HEK293T (cell line): ENCODE measurements around the gene PLBD1.
A peak's percentile ranks its signal among the peaks of the same experiment; 100 is the strongest.

Source experiments
- CTCF ChIA-PET: fragments of 350-600 bp; formaldehyde crosslinking; extraction: SDS; loops from one replicate; lab custom pipeline; 2021; ENCODE audit warnings: antibody characterized with exemption, inconsistent platforms; lab: Yijun Ruan, JAX
- POLR2A ChIA-PET: fragments of 350-600 bp; formaldehyde crosslinking; extraction: SDS; loops from one replicate; lab custom pipeline; 2020; ENCODE audit warnings: antibody characterized with exemption, inconsistent platforms; lab: Yijun Ruan, JAX
- DNase-seq: peaks from one replicate; pipeline ENCODE4 v3.0.0; 2012; ENCODE audit warnings: mixed read lengths; ENCODE audit errors: extremely low spot score
- ARNT ChIP-seq: fragments of 450-650 bp; IDR thresholded peaks from 2 replicates; pipeline ENCODE4 v1.6.1; 2017; ENCODE audit warnings: mild to moderate bottlenecking
- BHLHE40 ChIP-seq: fragments of 450-650 bp; IDR thresholded peaks from 2 replicates; pipeline ENCODE4 v1.6.1; 2016; ENCODE audit warnings: mild to moderate bottlenecking, moderate library complexity, borderline replicate concordance
- CTBP1 ChIP-seq: fragments of 450-650 bp; IDR thresholded peaks from 2 replicates; pipeline ENCODE4 v1.6.1; 2016; ENCODE audit warnings: borderline replicate concordance
- ELF4 ChIP-seq: fragments of 450-650 bp; IDR thresholded peaks from 2 replicates; pipeline ENCODE4 v1.6.1; 2017; ENCODE audit warnings: antibody characterized with exemption
- FOXA1 ChIP-seq: fragments of 450-650 bp; IDR thresholded peaks from 2 replicates; pipeline ENCODE4 v1.6.1; 2016; ENCODE audit warnings: mild to moderate bottlenecking
- FOXK2 ChIP-seq: fragments of 450-650 bp; IDR thresholded peaks from 2 replicates; pipeline ENCODE4 v1.6.1; 2016; ENCODE audit warnings: mild to moderate bottlenecking
- FOXM1 ChIP-seq: fragments of 450-650 bp; IDR thresholded peaks from 2 replicates; pipeline ENCODE4 v1.6.1; 2017; ENCODE audit warnings: mild to moderate bottlenecking, borderline replicate concordance
- HDGF ChIP-seq: fragments of 450-650 bp; IDR thresholded peaks from 2 replicates; pipeline ENCODE4 v1.6.1; 2017; ENCODE audit warnings: antibody characterized with exemption, borderline replicate concordance
- L3MBTL2 ChIP-seq: fragments of 450-650 bp; conservative IDR thresholded peaks from 2 replicates; pipeline ENCODE4 v1.6.1; 2016; ENCODE audit warnings: mild to moderate bottlenecking
- LEF1 ChIP-seq: fragments of 450-650 bp; IDR thresholded peaks from 2 replicates; pipeline ENCODE4 v1.6.1; 2017; ENCODE audit warnings: mild to moderate bottlenecking, borderline replicate concordance
- NFRKB ChIP-seq: fragments of 450-650 bp; IDR thresholded peaks from 2 replicates; pipeline ENCODE4 v1.6.1; 2016; ENCODE audit warnings: mild to moderate bottlenecking, moderate library complexity
- PKNOX1 ChIP-seq: fragments of 450-650 bp; IDR thresholded peaks from 2 replicates; pipeline ENCODE4 v1.6.1; 2016
- SP1 ChIP-seq: fragments of 450-650 bp; IDR thresholded peaks from 2 replicates; pipeline ENCODE4 v1.6.1; 2017
- SUZ12 ChIP-seq: fragments of 450-650 bp; IDR thresholded peaks from 2 replicates; pipeline ENCODE4 v1.6.1; 2016; ENCODE audit warnings: mild to moderate bottlenecking
- TARDBP ChIP-seq: fragments of 450-650 bp; IDR thresholded peaks from 2 replicates; pipeline ENCODE4 v1.6.1; 2016
- ZNF384 ChIP-seq: fragments of 450-650 bp; IDR thresholded peaks from 2 replicates; pipeline ENCODE4 v1.6.1; 2016

PLBD1 gene

GRCh38 chr12:14514946-14515345 is 52.7 kb downstream of the PLBD1 start:
- POLR2A ChIA-PET, result no interaction called here
- DNase-seq, result no peak
- no peak for TF ChIP-seq L3MBTL2
- TF ChIP-seq TARDBP, result no peak
- no peak for TF ChIP-seq BHLHE40
- TF ChIP-seq ELF4, result no peak
- TF ChIP-seq FOXM1, result no peak
- TF ChIP-seq SUZ12, result no peak
- TF ChIP-seq SP1, result no peak
- TF ChIP-seq ZNF384, result no peak
- TF ChIP-seq PKNOX1, result no peak
- TF ChIP-seq FOXK2, result no peak
- TF ChIP-seq HDGF, result no peak
- TF ChIP-seq ARNT, result no peak
- TF ChIP-seq FOXA1, result no peak
- no peak for TF ChIP-seq CTBP1
- TF ChIP-seq LEF1, result no peak
- CTCF ChIA-PET, result interaction anchor here (0.7 kb wide), 1 partner anchor 12 kb away, joined by 3 read pairs; no protein-coding TSS in a partner anchor

GRCh38 chr12:14514154-14514842 is 53.4 kb downstream of the PLBD1 start:
- TF ChIP-seq ZNF384 (no peak), SUZ12 (no peak), SP1 (no peak), FOXK2 (no peak), FOXA1 (no peak), ELF4 (no peak), ARNT (no peak), NFRKB (no peak), HDGF (no peak), TARDBP (no peak), L3MBTL2 (no peak), BHLHE40 (no peak), PKNOX1 (no peak), CTBP1 (no peak), FOXM1 (no peak), LEF1 (no peak)
- POLR2A ChIA-PET, result no interaction called here
- DNase-seq, result peak; percentile 14
- CTCF ChIA-PET, result interaction anchor here (0.7 to 1.1 kb wide), 2 partner anchors 13 to 27 kb away, joined by 3 to 4 read pairs; no protein-coding TSS in a partner anchor

GRCh38 chr12:14510574-14510973 is 57.1 kb downstream of the PLBD1 start:
- CTCF ChIA-PET, result interaction anchor here (1.1 kb wide), 1 partner anchor 31 kb away, joined by 4 read pairs; no protein-coding TSS in a partner anchor
- no peak for DNase-seq
- POLR2A ChIA-PET, result no interaction called here
- TF ChIP-seq L3MBTL2, result no peak
- TF ChIP-seq ZNF384, result no peak
- TF ChIP-seq FOXA1, result no peak
- TF ChIP-seq FOXK2, result no peak

- CTCF ChIA-PET, result no interaction called here
- DNase-seq, result no peak
- TF ChIP-seq CTBP1 (no peak), FOXA1 (no peak), ZNF384 (no peak), HDGF (no peak), NFRKB (no peak), L3MBTL2 (no peak), FOXM1 (no peak), SP1 (no peak), SUZ12 (no peak), FOXK2 (no peak), BHLHE40 (no peak), TARDBP (no peak), ELF4 (no peak), ARNT (no peak), LEF1 (no peak), PKNOX1 (no peak)
- POLR2A ChIA-PET, result interaction anchor here (0.6 kb wide), 1 partner anchor 433 kb away, joined by 3 read pairs; no protein-coding TSS in a partner anchor
Observed at GRCh38 chr12:14505626-14506596, 61.8 kb downstream of the PLBD1 start.

- POLR2A ChIA-PET, result no interaction called here
- no peak for TF ChIP-seq ELF4
- no peak for TF ChIP-seq L3MBTL2
- no peak for TF ChIP-seq SP1
- no peak for TF ChIP-seq LEF1
- no peak for TF ChIP-seq FOXK2
- no peak for TF ChIP-seq ARNT
- TF ChIP-seq SUZ12, result no peak
- TF ChIP-seq PKNOX1, result no peak
- no peak for TF ChIP-seq ZNF384
- DNase-seq, result no peak
- CTCF ChIA-PET, result no interaction called here
Observed at GRCh38 chr12:14495326-14495725, 72.4 kb downstream of the PLBD1 start.
